ENCODE measurements around the gene MACROD1.

DNA sequence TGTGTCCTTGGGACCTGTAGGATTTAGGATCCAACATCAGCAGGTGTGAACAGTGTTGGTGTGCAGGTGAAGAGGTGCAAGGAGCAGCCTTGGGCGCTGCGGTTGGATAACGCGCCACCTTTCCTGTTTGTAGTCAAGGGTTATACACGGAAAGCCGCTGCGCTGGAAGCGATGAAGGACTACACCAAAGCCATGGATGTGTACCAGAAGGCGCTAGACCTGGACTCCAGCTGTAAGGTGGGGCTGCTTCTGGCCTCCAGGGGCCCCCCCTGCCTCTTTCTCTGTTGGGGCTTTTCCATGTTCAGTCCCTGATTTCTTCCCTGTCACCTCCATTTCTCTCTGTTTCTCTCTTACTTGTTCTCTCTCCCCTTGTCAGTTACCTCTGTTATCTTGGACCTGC is 37.1 kb upstream of the MACROD1 start:
- TF ChIP-seq CTCF (IDR thresholded peaks at IDR 0.05; ENCODE audit: poor library complexity) = no peak
- TF ChIP-seq EZH2 (IDR thresholded peaks at IDR 0.05; ENCODE audit: borderline replicate concordance) = no peak
- no peak for TF ChIP-seq EZH2phosphoT487 (IDR thresholded peaks at IDR 0.05; ENCODE audit: low read depth, severe bottlenecking, unreplicated experiment)

Data from hepatocyte (in vitro differentiated cells).